ENCODE results near the gene SLC35G6. TPM values are rescaled to one million over a fixed set of nuclear protein-coding genes. Genes with fewer than 3 reads are reported as not detected.
A peak's percentile ranks its signal among the peaks of the same experiment; 100 is the strongest.
"Not testable (repeated sequence)": the region's sequence is repeated elsewhere in the genome, so short reads cannot be mapped to it uniquely, and the experiment has no call there.

The SLC35G6 gene
- total RNA-seq, 1 experiment from 2014 or later: not detected

DNA sequence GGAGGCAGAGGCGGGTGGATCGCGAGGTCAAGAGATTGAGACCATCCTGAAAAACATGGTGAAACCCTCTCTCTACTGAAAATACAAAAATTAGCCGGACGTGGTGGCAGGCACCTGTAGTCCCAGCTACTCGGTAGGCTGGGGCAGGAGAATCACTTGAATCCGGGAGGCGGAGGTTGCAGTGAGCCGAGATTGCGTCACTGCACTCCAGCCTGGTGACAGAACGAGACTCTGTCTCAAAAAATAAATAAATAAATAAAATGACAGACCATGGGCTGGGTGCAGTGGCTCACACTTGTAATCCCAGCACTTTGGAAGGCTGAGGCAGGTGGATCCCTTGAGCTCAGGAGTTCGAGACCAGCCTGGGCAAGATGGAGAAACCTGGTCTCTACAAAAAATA lies 11.4 kb upstream of the SLC35G6 start:
- H3K9me3 ChIP-seq, H3K27me3 ChIP-seq, DNase-seq, H3K36me3 ChIP-seq, H3K4me3 ChIP-seq: not testable (repeated sequence)

DNA sequence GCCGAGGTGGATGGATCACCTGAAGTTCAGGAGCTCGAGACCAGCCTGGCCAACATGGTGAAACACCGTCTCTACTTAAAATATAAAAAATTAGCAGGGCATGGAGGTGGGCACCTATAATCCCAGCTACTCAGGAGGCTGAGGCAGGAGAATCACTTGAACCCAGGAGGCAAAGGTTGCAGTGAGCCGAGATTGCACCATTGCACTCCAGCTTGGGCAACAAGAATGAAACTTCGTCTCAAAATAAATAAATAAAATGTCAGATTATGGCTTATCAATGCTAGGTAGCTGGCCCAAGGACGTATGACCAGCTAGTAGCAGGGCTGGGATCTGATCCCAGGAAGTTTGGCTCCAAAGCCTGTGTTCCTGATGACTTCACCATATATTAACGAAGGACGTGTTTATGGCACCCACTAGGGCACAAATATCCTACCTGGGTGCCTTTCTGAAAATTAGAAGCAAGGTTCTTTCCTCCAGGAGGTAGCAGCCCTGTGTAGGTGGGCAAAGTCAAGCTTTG lies 10.7 kb upstream of the SLC35G6 start:
- not testable (repeated sequence) for DNase-seq, H3K9me3 ChIP-seq, H3K27me3 ChIP-seq, H3K4me3 ChIP-seq, H3K36me3 ChIP-seq

DNA sequence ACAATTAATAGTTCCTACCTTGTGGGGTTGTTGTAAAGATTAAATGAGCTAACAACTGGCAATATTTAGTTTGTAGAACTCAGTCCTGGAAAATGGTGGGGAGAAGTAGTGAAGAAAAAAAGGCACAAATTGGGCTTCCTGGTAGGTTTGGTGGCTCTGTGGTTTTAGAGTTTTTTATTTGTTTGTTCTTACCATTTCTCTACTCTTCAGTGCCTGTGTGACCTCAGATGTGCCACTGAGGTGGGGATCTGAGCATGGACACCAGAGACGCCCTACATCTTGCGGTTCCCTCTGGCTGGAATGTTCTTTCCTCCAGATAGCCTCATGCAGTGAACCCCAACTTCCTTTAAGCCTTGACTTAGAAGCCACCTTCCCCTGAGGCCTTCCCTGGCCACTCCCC lies 9.5 kb upstream of the SLC35G6 start:
- no peaks in the 10 kb centered on the region for H3K27me3 ChIP-seq
- no peaks in the 10 kb centered on the region for H3K9me3 ChIP-seq
- no peak overlapping the region for H3K4me3 ChIP-seq
- H3K36me3 ChIP-seq: peaks cover 3% of the 10 kb centered on the region; the same call in 1 of the 2 replicates
- no peak for DNase-seq

DNA sequence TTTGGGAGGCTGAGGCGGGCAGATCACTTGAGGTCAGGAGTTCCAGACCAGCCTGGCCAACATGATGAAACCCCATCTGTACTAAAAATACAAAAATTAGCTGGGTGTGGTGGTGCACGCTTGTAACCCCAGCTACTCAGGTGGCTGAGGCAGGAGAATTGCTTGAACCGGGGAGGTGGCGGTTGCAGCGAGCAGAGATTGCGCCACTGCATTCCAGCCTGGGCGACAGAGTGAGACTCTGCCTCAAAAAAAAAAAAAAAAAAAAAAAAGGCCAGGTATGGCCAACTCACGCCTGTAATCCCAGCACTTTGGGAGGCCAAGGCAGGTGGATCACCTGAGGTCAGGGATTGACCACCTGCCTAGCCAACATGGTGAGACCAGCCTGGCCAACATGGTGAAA lies 6.5 kb upstream of the SLC35G6 start:
- H3K27me3 ChIP-seq, H3K36me3 ChIP-seq, DNase-seq, H3K4me3 ChIP-seq, H3K9me3 ChIP-seq: not testable (repeated sequence)

DNA sequence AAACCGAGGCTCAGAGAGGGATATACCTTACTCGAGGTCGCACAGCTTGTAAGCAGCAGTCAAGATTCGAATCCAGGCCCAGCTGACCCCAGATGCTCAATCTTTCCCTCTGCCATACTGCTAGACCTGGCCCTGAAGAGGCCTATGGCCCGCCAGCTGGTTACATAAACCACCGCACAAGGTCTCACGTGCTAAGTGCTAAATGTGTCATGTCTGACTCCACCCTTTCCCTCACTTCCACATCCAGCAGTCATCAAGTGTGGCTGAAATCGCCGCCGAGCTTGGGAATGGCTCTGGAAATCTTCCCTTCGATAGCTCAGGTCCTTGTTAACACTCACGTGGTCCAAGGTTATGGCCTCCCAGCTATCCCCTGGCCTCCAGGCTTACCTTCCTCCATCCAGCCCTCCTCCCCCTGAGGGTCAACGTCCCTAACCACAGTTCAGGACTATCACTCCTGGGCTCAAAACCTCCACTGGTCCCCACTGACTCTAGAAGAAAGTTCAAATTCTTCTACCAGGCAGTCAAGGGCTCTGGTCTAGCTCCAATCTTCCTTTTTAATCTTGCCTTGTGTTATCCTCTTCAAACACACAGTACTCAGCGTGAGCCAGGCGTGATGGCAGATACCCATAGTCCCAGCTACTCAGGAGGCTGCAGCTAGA lies 5.4 kb upstream of the SLC35G6 start:
- DNase-seq: no peak
- H3K4me3 ChIP-seq: no peak overlapping the region
- no peaks in the 10 kb centered on the region for H3K27me3 ChIP-seq
- no peaks in the 10 kb centered on the region; the same call in 1 of the 2 replicates for H3K36me3 ChIP-seq
- H3K9me3 ChIP-seq: no peaks in the 10 kb centered on the region

DNA sequence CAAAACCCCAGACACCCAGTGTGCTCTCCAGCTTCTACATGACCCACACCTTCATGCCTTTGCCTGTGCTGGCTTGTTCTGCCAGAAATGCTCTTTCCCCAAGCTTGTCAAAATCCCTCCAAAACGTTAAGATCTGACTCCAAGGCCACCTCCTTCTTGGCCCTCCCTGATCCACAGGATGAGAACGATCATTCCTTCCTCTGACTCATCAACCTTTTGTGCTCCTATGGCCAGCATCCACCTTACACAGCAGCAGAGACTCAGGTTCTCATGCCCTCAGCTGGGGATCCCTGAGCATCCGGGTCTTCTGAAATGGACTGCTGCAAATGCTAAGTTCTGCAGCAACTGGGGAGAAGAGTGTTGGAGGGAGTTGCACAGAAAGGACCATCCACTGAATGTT lies 4.8 kb upstream of the SLC35G6 start:
- H3K4me3 ChIP-seq: no peak overlapping the region
- H3K9me3 ChIP-seq: no peaks in the 10 kb centered on the region
- peak; percentile 23 for DNase-seq
- H3K27me3 ChIP-seq: no peaks in the 10 kb centered on the region
- no peaks in the 10 kb centered on the region; the same call in 1 of the 2 replicates for H3K36me3 ChIP-seq

DNA sequence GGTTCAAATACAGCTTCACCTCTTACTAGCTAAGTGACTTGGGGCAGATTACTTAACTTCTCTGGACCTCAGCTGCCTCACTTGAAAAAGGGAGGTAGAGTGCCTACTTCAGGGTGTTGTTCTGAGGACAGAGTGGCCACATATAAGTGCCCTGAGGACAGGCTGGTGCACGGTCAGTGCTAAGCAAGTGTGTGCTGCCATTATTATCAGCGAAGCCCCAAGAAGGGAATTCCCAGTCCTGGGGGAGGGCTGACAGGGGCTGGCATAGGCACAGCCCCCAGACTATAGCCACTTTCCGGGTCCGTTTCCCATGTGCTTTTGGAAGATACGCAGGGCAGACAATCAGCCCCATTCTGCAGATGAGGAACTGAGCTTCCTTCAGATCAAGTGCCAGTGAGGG lies 4.3 kb upstream of the SLC35G6 start:
- H3K27me3 ChIP-seq: no peaks in the 10 kb centered on the region
- no peak for DNase-seq
- no peak overlapping the region for H3K4me3 ChIP-seq
- no peaks in the 10 kb centered on the region for H3K9me3 ChIP-seq
- no peaks in the 10 kb centered on the region; the same call in 1 of the 2 replicates for H3K36me3 ChIP-seq

DNA sequence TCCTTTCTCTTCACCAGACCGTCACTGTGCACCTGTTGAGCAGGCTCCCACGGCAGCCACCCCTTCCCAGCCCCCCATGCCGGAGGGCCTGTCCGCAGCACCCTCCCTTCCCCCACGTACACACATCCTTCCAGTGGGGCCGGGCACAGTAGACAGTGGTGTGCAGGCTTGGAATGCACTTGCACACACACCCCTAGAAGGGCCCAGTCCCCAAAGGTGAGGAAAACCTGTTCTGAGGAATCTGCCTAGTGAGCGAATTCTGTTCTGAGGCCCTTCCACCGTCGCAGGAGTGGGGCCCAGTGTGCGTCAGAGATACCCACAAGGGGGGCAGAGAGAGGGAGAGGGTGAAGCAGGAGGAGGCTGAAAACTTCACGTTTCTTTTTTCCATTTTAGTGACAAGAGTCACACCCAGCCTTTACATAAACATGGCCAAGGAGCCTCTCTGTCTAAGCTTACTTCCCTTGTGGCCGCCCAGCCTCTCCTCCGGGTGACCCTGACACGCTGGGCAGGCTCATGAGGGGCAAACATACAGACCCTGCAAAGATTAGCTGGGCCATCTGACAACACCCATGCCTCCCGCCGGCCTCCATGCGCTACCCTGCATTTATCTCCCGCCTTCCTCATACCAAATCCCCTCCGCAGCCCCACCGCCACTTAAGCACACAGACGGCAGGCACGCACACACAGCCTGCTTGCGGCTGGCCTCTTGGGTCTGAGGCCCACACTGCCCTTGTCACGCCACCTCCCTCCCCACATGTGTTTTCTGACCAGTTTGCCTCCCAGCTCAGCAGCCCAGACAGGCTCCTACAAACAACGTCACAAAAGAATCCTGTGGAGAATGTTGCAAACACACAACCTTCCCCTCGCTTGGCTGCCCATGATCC lies 3.6 kb upstream of the SLC35G6 start:
- Histone ChIP-seq H3K9me3 (no peaks in the 10 kb centered on the region), H3K27me3 (no peaks in the 10 kb centered on the region), H3K4me3 (peak overlapping the region; percentile 63), H3K36me3 (no peaks in the 10 kb centered on the region; the same call in 1 of the 2 replicates)
- peak; percentile 47 for DNase-seq

DNA sequence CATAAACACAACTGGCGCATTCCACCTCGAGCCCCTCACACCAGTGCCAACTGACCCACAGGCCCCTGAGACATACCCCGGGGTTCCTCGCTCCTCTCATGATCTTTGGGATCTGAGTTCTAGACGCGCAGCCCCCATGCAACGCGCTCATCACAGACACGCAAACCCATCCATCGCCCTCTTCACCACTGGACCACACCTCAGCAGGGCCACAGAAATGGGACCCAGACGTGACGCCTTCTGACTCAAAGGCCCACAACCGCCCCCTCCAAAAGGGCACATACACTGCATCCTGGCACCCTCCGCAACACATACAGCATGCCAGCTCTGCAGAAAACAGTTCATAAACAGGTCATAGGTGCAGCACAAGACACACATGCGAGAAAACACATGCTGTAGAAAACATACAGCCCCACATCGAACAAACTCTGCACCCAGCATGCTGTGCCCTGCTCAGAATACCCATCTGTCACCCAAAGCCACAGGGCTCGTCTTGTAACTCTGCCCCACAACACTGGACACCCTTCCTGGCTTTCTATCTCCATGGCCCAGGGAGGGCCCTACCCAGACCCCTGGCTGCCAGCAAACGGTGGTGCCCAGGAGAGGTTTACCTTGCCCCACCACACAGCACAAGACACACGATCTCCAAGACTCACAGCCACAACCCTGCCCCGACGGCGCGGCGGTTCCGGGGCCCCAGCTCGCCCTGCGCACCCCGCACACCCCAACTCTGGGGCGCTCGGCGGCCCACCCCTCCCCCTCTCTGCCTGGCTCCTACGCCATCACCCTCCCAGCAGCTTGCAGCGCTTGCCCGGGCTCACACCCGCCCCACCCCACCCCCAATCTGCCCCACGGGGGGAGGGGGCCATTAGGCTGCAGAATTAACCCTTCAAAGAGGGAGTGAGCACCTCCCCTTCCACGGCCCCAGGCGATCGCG lies 2.7 kb upstream of the SLC35G6 start:
- Histone ChIP-seq H3K9me3 (no peaks in the 10 kb centered on the region), H3K4me3 (peak overlapping the region; percentile 63), H3K36me3 (peaks cover 1% of the 10 kb centered on the region; the same call in 1 of the 2 replicates), H3K27me3 (no peaks in the 10 kb centered on the region)
- DNase-seq: peak; percentile 39

DNA sequence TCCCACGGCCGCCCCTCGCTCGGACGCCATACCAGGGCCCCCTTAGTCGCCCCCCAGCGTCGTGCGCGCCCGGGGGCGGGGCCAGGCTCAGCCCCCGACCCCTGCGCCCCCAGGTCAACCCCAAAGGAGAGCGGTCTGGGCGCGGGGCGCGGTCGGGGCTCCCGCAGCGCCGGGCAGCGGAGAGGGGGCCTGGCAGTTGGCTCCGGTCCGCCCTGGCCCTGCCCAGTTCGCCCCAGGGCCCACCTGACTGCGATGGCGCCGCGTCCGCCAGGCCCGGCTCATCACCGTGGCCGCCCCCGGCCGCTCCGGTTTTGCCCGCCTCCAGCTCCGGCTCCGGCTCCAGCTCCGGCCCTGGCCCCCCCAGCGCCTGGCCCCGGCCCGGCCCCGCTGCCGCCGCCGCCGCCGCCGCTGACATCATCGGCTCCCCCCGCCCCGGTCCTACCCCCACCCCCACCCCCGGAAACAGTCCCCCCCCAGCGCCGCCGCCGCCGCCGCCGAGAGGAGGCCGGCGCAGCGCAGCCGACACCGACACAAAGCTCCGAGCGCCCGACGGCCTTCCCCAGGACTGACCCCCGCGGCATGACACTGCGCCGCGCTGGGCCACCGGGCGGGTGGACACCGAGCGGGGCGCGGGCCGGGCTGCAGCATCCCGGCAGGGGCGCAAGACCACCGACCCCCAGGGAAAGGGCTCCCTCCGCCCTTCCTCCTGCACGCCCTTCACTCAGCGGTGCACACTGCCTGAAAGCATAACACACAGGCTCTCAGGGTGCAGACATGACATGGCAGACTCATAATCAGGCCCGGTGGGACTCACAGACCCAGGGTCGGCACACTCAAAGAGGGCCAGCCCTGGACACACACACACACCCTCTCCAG lies 1.8 kb upstream of the SLC35G6 start, which contains the start of gene ZBTB4:
ZBTB4 (minus strand) TSS at position 419 of the 876 bp plus-strand sequence. CDS start 12,830 bp downstream, outside the sequence.
- Histone ChIP-seq H3K4me3 (peak within 1 kb of the TSS; percentile 63), H3K27me3 (no peaks in the 10 kb centered on the region), H3K9me3 (no peaks in the 10 kb centered on the region), H3K36me3 (peaks cover 2% of the 10 kb centered on the region; the same call in 1 of the 2 replicates)
- peak; percentile 42 for DNase-seq

DNA sequence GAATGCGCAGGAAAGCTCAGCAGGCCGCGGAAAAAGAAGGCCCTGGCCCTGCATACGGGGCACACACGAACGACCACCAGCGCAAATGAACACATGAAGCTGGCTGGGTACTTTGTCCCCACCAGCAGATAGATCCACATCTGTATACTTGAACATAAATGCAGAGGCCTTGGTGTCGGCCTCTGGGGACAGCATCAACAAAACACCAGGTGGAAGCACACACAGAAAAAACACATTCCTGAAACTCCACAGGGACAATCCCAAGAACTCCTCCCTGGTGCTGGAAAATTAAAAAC lies 1.2 kb upstream of the SLC35G6 start:
- H3K27me3 ChIP-seq: no peaks in the 10 kb centered on the region
- DNase-seq: no peak
- H3K9me3 ChIP-seq: no peaks in the 10 kb centered on the region
- H3K36me3 ChIP-seq: peaks cover 2% of the 10 kb centered on the region; the same call in 1 of the 2 replicates
- peak overlapping the region; percentile 63 for H3K4me3 ChIP-seq

DNA sequence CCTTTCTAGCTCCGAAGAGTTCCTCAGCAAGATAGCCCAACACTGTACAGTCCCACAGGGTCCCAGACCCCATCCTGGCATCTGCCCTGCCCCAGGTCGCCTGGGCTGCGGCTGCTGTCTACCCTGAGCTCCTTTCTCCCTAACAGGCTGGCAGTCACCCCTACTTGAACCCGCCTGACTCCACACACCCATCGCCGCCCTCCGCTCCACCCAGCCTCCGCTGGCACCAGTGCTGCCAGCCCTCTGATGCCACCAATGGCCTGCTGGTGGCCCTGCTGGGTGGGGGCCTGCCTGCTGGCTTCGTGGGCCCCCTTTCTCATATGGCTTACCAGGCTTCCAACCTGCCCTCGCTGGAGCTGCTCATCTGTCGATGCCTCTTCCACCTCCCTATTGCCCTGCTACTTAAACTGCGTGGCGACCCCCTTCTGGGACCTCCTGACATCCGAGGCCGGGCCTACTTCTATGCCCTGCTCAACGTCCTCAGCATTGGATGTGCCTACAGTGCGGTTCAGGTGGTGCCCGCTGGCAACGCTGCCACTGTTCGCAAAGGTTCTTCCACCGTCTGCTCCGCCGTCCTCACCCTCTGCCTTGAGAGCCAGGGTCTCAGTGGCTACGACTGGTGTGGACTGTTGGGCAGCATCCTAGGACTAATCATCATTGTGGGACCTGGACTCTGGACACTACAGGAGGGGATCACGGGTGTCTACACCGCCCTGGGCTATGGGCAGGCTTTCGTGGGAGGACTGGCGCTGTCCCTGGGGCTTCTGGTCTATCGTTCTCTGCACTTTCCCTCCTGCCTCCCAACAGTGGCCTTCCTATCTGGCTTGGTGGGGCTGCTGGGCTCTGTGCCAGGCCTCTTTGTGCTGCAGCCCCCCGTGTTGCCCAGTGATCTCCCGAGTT lies 846 bp downstream of the SLC35G6 start:
- H3K4me3 ChIP-seq, DNase-seq, H3K36me3 ChIP-seq, H3K9me3 ChIP-seq, H3K27me3 ChIP-seq: not testable (repeated sequence)

DNA sequence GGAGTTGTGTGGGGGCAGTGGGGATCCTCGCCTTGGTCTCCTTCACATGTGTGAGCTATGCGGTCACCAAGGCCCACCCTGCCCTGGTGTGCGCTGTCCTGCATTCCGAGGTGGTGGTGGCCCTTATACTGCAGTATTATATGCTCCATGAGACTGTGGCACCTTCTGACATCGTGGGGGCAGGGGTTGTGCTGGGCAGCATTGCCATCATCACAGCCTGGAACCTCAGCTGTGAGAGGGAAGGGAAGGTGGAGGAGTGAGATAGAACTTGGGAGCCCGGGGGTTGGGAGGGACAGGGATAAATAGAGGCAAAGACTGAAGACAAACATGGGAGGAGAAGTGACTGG lies 1.5 kb downstream of the SLC35G6 start:
- H3K36me3 ChIP-seq, H3K9me3 ChIP-seq, DNase-seq, H3K4me3 ChIP-seq, H3K27me3 ChIP-seq: not testable (repeated sequence)

DNA sequence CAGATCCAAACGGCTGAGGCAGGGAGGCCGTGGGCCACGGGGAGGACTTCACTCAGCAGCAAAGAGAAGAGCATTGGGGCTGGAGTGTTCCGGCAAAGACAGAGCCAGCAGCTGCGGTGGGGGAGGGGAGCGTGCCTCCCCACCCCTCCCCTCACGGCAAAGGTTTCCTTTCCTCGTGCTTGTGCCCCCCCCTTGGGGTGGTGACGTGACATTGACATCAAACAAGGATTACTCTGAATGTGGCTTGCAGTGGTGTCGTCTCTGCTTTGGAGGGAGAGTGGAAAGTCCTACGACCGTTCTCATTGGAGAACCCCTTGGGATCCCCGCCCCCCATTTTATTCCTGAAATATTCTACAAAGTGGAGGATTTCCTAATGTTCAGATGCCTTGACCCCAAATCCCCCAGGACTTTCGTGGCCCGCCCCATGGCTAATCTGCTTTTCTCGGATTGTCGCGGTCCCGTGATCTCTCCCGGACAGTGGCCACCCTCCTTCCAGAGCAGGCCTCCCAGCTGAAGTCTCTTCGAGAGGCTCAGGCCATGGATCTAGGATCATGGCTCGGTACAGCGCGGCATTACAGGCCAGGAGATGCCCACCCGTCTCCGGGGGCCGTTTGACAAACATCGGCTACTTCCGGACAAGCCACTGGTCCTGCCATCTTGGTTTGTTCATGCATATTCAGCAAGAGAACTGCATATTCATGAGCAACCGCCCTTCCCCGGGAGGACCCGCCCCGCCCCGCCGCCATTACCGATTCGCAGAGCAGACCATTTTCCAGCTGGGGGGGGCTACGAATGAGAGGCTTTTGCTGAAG lies 2.2 kb downstream of the SLC35G6 start:
- Histone ChIP-seq H3K36me3 (peaks cover 4% of the 10 kb centered on the region), H3K27me3 (no peaks in the 10 kb centered on the region), H3K9me3 (no peaks in the 10 kb centered on the region), H3K4me3 (peak overlapping the region; percentile 91)
- DNase-seq: peak; percentile 82

All from MG63 (cell line).